ENCODE results near the gene MRPL54. TPM values are rescaled to one million over a fixed set of nuclear protein-coding genes. Genes with fewer than 3 reads are reported as not detected.

MRPL54 gene
- total RNA-seq, 4 donors from 2014 or later, result 47.6 to 93.8 (median 66.5) TPM

- TF ChIP-seq CTCF (IDR thresholded peaks at IDR 0.05; ENCODE audit: low read depth), result no peak
Observed at GRCh38 chr19:3803986-3804385, 41.5 kb downstream of the MRPL54 start.

DNA sequence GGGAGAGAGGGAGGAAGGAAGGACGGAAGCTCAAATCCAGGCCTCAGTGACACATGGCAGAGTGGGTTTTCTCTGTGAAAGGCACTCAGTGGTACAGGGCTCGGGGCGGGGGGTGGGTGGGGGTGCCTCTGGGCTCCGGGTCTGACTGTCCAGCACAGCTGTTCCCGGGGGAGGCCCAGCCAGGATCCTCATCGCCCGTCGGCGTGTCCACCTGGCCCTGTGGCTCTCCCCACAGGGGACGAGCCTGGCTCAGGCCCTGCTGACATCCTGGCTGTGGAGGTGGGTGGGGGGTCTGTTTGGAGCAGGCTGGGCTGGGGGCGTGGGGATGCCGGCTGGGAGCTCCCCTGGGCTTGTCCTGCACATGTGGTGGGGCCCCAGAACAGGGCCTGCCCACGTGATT, 41.9 kb downstream of the MRPL54 start:
- no peak for TF ChIP-seq CTCF (IDR thresholded peaks at IDR 0.05; ENCODE audit: low read depth)

GRCh38 chr19:3805859-3806258, 43.4 kb downstream of the MRPL54 start:
- TF ChIP-seq CTCF (IDR thresholded peaks at IDR 0.05; ENCODE audit: low read depth), result no peak

DNA sequence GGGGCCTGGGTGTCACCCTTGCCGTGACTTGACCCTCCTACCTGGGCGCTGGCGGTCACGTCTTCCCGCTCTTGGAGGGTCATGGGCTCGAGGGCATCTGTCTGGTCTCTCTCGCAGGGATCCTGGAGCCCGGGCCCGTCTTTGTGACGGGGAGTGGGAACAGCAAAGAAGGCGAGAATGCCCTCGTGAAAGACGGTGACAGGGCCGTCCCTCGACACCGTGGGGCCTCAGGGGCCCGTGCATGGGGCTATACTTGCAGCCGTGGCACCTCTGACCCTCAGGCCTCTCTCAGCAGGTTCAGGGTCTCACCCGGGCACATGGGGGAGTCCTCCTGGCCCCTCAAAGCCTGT, 44.6 kb downstream of the MRPL54 start:
- TF ChIP-seq CTCF (IDR thresholded peaks at IDR 0.05; ENCODE audit: low read depth), result no peak

- TF ChIP-seq CTCF (IDR thresholded peaks at IDR 0.05; ENCODE audit: low read depth), result no peak
Observed at GRCh38 chr19:3807574-3808354, 45.3 kb downstream of the MRPL54 start.

DNA sequence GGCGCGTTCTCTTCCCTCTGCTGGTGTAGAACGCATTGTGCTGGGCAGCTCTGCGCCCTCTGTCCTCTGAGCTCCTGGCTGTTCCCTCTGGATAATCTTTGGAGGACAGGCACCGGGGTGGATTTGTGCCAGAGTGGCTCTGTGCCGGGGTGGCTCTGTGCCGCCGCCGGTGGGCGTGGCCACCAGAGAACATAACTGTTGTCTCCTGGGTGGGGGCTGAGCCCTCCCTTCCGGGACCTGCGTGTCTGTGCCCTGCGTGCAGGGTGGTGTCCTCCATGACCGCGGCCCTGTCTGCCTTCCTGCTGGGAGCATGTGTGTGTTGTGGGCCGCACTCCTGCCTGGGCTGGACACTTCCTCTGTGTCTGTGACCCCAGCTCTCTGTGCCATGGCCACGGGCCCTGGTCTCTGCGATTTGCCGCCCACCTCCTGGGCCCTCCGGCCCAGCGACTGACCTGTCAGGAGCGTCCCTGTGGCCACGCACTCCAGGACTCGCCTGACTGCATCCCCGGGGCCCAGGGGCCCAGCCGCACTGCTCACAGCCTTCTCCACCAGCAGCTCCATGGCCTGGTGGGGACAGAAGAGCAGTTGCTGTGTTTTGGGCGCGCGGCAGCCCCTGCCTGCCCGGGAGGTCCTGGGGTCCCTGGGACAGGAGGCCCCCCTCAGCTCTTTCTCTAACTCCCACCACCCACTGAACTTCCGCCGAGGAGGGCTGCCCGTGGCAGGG, 46.1 kb downstream of the MRPL54 start:
- TF ChIP-seq CTCF (IDR thresholded peaks at IDR 0.05; ENCODE audit: low read depth), result no peak

DNA sequence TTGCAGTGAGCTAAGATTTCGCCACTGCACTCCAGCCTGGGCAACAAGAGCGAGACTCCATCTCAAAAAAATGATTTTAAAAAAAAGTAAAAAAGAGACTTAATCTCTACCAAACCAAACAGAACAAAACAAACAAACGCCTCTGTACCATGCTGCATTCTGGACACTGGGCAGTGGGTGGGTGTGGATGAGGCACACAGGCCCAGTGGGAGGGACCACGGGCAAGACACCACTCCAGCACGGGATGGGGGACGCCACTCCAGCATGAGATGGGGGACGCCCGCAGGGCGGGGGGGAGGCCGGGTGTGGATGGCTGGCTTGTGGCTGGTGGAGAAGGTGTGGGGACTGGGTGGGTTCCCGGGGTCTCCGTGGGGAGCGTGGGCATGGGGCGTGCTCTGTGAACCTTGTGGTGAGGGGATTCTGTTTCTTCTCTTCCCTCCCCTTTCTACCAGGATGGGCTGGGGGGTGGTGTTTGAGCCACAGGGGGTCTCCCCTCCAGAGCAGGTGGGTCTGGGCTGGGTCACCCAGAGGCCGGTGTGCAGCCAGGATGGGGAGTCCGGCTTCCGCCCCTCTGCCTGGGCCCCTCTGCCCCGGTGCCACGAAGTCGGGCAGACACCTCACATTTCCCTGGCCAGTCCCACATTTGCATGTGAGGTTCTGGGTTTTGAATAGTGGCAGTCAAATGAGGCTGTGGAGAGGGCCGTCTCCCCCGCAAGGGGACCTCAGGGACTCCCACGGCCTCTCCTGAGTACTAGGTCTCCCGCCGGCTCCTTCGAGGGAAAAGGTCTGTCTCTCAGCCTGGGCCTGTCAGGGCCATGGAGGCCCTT, 47.6 kb downstream of the MRPL54 start:
- no peak for TF ChIP-seq CTCF (IDR thresholded peaks at IDR 0.05; ENCODE audit: low read depth)

Data from subcutaneous adipose tissue (tissue), 4 donors.